HG03342 (cell line): Measurements from ENCODE around the gene KDR.

Experiments used
- ATAC-seq: cut with Tn5 transposase; IDR thresholded peaks from one replicate; pipeline ENCODE4 v1.9.1; 2021; ENCODE audit warnings: mild to moderate bottlenecking, moderate library complexity; ENCODE audit not compliant: unreplicated experiment

The KDR gene

DNA sequence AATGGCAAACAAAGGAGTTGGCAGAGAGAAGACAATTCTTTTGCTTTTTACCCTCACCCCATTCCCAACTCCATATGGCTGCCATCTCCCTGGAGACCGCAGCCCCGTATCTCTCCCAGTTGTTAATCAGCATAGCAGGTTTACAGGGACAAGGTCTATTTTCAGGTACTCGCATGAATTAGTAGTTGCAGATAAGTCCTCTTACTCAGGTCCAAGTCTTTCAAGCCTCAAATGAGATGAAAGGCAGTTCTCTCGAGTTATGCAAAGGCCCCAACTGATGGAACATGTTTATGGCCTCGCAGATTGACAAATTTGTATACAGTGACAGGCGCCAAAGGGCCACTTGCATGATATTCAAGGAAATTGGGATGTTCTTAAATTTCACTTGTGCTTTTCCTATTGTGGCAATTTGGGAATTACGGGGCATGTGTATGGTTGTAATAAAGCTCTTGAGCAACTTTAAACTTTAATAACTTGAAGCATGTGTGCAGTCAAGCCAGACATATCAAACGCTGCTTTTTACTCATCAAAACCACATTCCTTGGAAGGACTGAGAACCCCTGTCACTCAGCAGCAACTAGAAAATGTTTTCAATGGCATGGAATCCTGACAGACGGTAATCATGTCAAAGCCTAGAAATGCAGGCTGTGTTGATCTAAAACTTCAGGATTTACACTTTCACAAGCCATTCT lies 45.1 kb downstream of the KDR start:
- ATAC-seq: no peak

DNA sequence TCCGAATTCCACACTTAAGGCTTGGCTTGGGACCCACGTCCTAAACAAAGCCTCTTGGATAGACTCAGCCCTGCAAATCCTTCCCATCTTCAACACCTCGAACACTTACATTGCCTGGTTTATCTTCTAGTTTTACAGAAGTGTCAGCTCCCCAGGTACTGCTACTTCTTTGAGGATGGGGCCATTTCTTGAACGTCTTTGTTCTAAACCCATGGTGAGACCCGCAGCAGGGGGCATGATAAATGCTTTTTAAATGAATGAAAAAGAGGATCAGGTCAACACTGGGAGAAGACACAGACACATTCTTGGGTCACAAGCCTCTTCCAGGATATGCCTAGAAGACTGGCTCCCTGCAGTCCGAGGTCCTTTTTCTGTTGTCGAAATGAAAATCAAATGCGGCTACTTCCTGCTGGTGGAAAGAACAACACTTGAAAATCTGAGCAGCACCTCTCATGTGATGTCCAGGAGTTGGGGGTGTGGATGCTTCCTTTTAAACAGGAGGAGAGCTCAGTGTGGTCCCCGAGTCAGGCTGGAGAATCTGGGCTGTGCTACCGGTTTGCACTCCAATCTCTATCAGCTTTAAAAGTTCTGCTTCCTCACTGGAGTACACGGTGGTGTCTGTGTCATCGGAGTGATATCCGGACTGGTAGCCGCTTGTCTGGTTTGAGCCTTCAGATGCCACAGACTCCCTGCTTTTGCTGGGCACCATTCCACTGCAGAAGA lies 45.8 kb downstream of the KDR start:
- ATAC-seq: no peak

DNA sequence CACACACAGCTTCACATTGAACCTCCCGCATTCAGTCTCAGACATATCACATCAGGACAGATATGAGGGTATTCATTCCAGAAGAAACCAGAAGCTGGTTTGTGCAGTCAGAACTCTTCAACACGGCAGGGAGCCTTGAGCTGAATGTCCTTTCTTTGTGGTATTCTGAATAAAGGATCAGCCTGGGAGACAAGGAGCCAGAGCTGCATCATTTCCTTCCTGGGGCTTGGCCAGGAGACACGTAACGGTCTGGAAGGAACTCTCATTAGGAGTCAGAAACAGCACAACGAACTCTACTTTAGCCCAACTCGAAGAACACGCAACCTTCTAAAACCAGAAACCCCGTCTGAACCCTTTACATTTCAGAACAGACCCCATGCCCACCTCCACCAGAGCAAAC lies 46.4 kb downstream of the KDR start:
- ATAC-seq: no peak

DNA sequence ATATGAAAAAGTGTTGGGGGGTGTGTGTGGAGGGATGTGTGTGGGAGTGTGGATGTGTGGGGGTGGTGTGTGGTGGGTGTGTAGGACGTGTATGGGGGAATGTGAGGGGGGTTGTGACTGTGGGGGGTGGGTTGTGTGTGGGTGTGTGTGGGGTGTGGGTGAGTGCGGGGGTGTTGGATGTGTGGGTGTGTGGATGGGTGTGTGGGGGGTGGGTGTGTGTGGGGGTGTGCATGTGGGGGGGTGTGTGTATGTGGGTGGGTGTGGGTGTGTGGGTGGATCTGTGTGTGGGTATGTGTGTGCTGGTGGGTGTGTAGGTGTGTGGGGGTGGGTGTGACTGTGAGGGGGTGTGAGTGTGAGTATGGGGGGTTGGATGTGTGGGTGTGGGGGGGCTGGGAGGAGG lies 47.8 kb downstream of the KDR start:
- ATAC-seq: no peak

DNA sequence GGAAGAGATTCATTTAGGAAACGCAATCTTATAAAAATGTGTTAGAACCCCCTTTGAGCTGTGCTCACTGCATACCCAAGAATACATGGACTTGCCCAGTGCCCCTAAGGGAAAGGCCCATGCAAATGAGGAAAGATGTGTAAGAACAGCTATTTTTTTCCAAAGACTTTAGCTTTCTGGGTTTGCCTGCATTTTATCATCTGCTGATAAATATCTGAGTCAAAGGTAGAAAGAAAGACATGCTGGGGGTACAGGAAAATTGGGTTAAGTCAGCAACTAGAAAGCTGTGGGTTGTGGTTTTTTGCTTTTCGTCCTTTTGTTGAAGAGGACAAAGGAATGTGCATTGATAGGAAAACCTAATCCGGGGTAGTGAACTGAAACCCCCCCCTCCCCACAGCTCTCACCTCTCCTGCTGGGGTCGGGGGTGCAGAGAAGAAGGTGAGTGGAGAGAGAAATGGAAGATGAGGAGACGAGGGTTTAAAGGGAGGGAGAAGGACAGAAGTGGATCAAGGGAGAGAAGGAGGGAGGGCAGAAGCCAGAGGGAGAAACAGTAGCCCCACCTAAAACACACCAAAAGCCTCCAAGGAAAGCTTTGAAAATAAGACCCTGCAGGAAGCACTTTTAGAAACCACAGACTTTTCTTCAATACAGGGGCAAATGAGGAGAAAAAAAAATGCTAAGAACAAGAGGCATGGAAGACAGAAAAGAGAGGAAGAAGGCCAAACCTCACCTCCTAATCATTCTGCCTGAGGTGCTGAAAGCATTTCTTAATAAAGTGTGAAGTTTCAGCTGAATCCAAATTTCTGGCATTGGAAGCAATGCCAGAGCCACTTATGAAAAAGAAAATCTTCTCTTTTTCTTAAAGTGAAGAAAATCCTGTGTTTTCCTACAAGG lies 49.3 kb downstream of the KDR start:
- no peak for ATAC-seq

DNA sequence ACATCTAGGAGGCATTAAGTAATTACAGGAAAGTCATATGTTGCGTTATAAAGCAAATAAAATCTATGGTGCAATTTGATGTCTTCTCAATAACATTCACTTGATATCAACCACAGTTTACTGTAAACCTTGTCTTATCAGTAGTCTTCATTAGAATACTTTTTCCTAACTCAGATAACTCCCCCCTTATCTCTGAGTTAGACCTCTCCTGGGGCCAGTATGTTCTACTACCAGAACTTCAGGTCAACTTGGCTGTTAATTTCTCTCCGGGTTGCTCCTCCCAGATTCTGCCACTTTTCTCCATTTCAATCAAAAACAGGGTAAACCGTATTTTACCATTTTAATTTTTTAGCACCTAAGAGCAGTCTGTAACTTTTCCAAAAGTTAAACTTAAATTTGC lies 50.0 kb downstream of the KDR start:
- no peak for ATAC-seq

DNA sequence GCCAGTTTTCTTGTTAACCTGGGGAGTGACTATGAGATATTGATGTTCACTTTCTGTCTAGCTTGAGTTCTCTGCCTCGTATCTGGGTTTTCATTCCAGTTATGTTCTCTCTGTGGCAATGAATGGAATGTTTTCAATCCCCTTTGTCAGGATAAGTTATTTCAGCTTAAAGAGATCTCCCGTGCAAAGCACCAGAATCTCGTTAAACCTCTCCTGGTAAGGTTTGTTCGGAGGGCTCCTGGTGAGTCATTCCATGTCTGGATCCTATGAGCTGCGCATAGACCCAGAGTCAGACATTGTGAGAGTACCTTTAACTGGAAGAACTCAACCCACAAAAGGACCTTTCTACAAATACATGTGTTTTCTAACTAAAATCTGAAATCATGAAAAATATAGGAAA lies 51.0 kb downstream of the KDR start:
- no peak for ATAC-seq

DNA sequence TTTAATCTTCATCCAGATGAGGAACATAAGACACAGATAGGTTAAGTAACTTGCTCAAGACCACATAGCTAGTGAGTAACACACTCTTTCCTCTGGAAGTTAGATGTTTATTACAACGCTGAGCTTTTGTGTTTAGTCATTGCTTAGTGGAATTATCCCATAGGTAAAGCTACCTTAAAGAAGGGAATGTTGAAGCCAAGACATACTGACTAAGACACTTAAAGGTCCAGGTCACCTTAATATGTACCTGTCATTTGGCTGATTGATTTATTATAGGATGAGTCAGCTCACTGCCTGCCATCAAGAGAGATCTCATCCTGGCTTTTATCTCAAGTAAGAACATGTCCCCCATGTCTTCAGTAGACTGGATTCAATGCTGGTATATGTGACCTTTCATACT lies 53.4 kb downstream of the KDR start:
- no peak for ATAC-seq

DNA sequence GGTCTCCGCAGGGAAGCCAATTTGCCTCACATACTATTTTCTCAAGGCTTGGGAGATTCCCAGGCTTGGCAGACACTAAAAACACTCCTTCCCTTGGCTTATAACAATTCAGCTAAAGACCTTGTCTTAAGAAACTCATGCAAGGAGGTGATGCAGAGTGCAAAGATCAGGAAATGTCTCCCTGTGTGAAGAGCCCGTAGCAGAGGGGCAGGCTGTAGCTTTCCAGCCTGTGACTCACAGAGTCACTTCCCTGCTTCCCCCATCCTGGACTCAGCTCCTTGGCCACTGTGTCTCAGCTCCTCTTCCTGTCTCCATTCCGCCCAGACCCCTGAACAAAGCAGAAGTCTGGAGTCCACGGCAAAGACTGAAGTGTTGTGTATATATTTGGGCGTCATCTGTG lies 56.1 kb downstream of the KDR start:
- ATAC-seq: no peak

DNA sequence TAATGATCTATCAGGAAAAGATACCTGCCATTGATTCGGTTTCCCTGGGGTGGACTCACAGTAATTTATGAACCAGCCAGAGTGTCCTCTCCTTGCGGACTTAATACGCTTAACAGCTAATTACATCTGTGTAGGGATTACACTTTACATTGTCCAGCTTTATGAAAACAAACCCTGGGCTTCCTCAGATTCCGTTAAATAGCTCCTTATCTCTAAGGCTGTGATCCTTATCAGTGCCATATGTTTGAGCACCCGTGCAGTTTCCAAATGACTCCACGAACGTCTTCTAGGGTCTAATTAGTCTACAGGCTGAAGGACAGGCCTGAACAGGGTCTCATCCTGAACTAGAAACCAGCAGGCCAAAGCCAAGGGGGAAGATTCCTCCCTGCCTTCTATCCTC lies 56.9 kb downstream of the KDR start:
- ATAC-seq: no peak

DNA sequence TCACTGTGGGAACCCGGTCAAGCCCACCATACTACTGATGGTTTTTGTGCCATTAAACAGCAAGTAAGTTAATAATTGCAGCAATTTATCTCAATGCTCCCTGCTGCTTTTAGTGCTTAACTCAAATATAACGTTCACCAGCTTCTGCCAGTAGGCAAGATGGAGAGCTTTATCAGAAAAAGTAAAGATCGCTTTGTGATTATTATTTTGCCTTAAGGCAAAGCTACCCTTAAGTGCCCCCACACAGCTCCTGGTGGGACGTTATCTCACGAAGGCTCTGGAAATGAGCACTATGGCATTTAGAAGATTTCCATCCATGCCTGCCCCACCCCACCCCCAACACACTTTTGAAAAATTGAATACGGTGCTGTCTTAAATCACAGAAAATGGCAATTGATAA lies 59.4 kb downstream of the KDR start:
- ATAC-seq: no peak

DNA sequence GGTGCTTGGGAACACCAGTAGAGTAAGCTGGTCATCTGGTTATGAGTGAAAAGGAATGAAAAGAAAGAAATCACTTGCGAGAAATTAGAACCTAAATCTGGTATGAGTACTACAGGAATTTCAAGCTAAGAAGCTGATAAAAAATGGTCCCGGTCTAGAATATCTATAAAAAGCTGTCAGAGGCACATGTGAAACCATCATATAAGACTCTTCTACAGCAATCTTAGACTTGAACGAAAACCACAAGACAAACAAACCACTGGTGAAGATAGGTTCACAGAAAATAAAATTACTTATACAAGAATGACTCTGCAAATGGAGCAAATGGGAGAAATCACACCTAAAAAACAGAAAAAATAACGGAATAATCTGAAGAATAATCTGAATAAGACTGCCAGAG lies 69.9 kb downstream of the KDR start:
- no peak for ATAC-seq

DNA sequence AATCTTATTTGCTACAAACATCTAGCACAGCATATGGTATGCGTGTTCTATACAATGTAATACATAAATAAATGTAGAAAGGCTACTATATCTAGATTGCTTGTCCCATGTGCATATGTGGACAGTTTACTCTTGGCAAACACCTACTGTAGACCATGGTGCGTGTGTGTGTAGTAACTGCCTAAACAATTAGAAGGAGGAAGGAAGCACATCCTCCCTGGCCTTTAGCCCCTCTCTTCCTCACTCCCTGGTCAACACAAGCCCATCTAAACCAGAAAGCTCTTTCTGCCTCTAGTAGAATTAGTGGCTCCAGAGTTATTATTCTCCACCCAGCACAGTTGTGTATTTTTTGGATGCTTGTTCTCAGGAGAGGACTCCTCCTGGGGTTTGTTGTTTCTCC lies 73.9 kb downstream of the KDR start:
- ATAC-seq: no peak

DNA sequence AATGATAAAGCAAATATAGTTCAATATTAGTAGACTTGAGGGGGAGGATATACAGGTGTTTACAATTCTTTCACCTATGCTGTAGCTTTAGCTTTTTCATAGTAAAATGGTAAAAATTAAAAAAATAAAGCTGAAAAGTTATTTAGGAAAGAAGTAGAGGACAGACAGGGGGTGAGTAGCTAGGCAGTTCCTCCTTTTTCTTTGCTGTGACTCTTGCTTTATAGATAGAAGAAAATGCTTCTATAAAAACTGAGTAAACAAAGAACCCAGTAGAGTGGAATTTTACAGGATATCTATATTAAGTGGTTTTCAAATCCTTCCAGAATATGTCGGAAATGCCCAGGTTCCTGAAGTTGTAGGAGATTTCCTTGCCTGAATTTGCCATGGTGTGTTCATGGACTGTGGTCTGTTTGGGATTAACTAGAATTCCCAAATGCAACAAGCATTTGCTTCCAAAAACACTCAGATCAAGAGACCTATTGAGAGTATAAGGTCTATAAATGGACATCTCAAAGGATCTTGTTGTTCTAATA lies 74.9 kb downstream of the KDR start:
- no peak for ATAC-seq

DNA sequence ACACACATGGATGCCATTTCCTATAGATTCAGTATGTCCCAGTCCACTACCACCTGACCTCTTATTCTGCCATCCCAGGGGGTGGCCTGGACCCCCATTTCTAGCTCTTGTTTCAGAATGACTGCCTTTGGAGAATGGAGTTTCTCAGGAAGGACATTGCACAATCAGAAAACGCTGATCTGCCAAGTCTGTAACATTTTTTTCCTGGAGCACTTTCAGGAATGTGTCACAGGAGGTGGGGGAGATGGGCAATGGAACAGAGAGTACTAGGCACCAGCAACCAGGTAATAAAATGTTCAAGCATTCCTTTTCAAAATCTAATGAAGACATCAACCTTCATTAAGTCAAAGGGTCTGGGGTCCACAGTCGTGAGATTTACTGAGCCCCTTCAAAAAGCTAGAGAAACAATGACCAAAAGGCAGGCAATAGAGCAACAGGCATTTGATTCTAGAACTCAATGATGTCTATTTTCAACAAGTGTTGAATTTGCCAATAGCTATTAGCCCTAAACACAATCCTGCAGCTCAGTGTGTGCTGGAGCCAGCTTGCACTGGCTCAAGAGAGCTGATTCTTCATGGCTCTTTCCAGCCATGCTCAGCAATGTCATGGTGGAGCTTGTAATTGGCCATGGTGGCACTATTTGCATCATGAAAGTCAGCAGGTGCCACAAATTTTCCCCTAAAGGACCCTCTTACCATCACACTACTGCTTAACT lies 87.1 kb downstream of the KDR start:
- no peak for ATAC-seq

DNA sequence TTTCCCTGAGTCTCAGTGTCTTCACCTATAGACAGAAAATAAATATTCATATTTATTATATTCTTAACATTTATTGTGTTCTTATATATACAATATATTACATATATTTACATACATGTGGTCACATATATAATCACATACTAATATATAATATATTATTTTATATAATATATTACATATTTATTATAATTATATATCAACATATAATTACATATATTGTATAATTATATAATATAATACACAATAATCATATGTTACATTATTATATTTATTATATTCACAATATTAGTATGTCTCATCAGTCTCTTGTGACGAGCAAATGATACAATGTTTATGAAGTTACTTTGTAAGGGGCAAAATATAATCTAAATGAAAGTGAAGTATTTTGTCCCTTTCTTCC lies 87.7 kb downstream of the KDR start:
- no peak for ATAC-seq

DNA sequence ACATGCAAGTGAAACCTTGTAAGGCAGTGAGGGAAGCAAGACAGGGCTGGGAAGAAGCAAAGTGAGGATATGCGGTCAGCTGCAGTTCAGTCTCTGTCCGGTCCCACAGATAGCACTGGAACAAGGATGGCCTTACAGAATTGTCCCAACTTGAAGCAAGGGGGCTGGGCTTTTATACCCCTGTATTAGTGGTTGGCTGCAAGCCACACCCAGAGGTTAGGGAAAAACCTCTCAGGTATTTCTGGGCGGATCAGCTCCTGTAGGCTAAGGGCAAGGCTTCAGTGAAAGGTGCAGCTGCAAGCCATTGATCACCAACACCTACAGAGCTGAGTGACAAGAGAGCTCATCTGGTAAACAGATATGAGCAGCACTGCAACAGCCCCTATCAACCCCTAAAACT lies 89.0 kb downstream of the KDR start:
- no peak for ATAC-seq

DNA sequence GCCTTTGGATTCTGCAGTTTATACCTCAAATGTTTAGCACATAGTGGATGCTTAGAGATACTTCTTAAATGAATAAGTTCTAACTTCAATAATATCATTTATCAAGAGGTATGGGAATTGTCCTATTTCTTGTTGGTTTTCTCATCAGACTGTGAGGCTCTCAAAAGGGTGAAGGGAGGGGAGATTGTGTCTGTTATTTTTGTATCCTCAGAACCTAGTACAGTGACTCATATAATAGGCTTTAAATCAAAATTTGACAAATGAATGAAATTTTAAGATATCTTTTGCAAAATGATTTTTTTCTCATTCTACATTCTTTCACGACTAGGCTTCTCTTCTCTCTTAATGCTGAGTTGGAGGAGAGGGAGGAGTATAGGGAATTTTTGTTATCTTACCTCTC lies 89.5 kb downstream of the KDR start:
- ATAC-seq: no peak

DNA sequence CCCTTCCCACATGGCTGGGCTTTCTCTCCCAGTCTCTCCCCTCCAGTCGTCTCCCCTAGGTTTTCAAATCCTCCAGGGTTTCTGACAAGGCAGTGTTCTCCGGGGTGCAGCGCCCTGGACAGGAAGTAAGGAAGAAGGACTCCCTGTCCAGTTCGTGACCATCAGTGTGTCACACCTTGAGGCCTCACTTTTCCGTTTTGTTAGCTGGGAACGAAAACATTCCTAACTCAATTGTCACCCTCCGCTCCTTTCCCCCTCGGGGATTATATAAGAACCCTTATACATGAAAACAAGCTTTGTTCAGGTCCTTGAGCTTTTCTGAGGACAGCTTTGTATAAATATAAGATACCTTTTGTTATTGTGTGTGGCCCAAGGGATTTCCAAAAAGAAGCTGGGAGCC lies 92.1 kb downstream of the KDR start:
- ATAC-seq: no peak

DNA sequence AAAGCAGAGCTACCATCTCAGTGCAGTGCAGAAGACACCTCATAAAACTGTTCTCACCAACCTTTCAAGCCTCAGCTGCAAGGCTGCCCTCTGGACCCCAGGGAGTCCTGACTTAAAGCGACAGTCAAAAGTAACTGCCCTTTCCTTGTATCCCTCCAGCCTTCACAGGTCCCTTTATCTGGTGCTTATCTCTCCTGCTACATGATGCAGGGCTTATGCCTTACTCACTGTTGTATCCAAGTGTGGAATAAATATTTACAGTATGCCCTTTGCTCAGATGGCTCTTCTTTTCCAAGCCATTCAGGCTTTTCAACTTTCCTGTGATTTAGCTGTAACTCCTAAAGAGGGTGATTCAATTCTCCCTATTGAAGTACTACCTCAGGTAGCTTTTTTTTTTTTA lies 92.6 kb downstream of the KDR start:
- no peak for ATAC-seq

DNA sequence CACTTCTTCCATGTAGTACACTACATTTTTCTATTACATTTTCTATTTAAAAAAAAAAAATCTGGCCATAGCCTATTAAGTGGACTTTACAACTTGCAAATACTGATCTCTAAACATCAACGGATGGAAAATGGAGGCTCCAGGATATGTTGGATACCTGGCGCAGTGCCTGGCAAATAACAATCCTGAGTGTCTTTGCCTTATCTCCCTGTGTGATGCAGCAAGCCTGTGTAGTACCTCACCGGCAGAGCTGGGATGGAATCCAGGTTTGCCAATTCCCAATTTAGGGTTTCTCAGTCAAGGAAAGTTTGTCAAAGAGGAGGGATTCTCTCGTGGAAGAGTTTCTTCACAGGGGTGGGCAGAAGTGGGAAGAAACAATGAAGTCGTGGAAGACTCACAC lies 93.2 kb downstream of the KDR start:
- ATAC-seq: no peak
